ENCODE measurements around the gene CARMIL1. TPM values are rescaled to one million over a fixed set of nuclear protein-coding genes. Genes with fewer than 3 reads are reported as not detected.

Gene CARMIL1
- total RNA-seq, 1 experiment from 2014 or later = 23.6 TPM

- no peaks in the 10 kb centered on the region for H3K36me3 Mint-ChIP-seq (ENCODE audit: insufficient read depth in 1 of 3, low read depth in 3 of 3)
- H3K4ac ChIP-seq (ENCODE audit: low read depth, low read length) = no peak overlapping the region
These were observed 19.4 kb upstream of the CARMIL1 start for GRCh38 chr6:25259756-25260155.

More at GRCh38 chr6:25259756-25260155, 19.4 kb upstream of the CARMIL1 start:
- Histone ChIP-seq H3K4me2 (ENCODE audit: insufficient read depth, insufficient read length, low read length) (no peak overlapping the region), H2AFZ (ENCODE audit: low read length) (no peak overlapping the region), H3K23ac (ENCODE audit: insufficient read length, low read depth, low read length) (no peak overlapping the region), H2AK5ac (ENCODE audit: insufficient read length, low read length) (no peak overlapping the region), H3K23me2 (ENCODE audit: insufficient read length, low read depth, low read length, poor library complexity, severe bottlenecking) (no peaks in the 10 kb centered on the region), H4K20me1 (ENCODE audit: control insufficient read depth, insufficient read depth, insufficient read length) (no peaks in the 10 kb centered on the region), H3K14ac (ENCODE audit: insufficient read depth, low read length) (no peak overlapping the region), H3K9me3 (ENCODE audit: control insufficient read depth, low read depth, low read length) (no peaks in the 10 kb centered on the region), H4K5ac (ENCODE audit: insufficient read length, low read depth, low read length) (no peak overlapping the region), H3K4me1 (ENCODE audit: insufficient read depth, low read length) (no peaks in the 10 kb centered on the region), H2BK120ac (ENCODE audit: low read depth, low read length, poor library complexity, severe bottlenecking) (no peak overlapping the region), H3K27ac (ENCODE audit: insufficient read length, low read depth, low read length) (no peak overlapping the region), H3K79me1 (ENCODE audit: insufficient read depth, low read depth, low read length, poor library complexity, severe bottlenecking) (no peaks in the 10 kb centered on the region), H2BK12ac (ENCODE audit: insufficient read length, low read depth, low read length) (no peak overlapping the region), H4K8ac (replicated peaks; ENCODE audit: insufficient read length, low read depth, low read length) (no peak overlapping the region), H2BK15ac (ENCODE audit: low read depth, low read length) (no peak overlapping the region), H3T11ph (ENCODE audit: low read length) (no peak overlapping the region), H3K9ac (ENCODE audit: extremely low read depth, insufficient read length, low read length) (no peak overlapping the region), H3K27me3 (ENCODE audit: insufficient read depth, low read length) (no peaks in the 10 kb centered on the region), H3K18ac (ENCODE audit: insufficient read length, low read depth, low read length) (no peak overlapping the region), H4K91ac (ENCODE audit: insufficient read length, low read depth, low read length) (no peak overlapping the region), H3K79me2 (ENCODE audit: insufficient read depth, low read length) (no peaks in the 10 kb centered on the region), H3K56ac (ENCODE audit: insufficient read length, low read depth, low read length) (no peak overlapping the region), H2BK5ac (ENCODE audit: insufficient read length, low read length) (no peak overlapping the region), H2BK20ac (ENCODE audit: low read depth, low read length, poor library complexity, severe bottlenecking) (no peak overlapping the region)
- DNase-seq = no peak
- no peak for TF ChIP-seq CTCF (conservative IDR thresholded peaks at IDR 0.05)
- H3K4me1 Mint-ChIP-seq = no peaks in the 10 kb centered on the region
- no peaks in the 10 kb centered on the region for H3K9me3 Mint-ChIP-seq
- WGBS (ENCODE audit: extremely low coverage, insufficient read length, low lambda C conversion rate) = no CpG with 5 or more reads among the region's 4 CpGs
- no peak overlapping the region for H3K4me3 Mint-ChIP-seq
- H3K27ac Mint-ChIP-seq = no peak overlapping the region
- no peaks in the 10 kb centered on the region for H3K27me3 Mint-ChIP-seq (ENCODE audit: low read depth)

Data from H9 (cell line).